NOMO-1 treated with DMSO at 0.1 percent for 48 hours (cell line): ENCODE measurements around the gene SLC35G4.
"Not testable (repeated sequence)": the region's sequence is repeated elsewhere in the genome, so short reads cannot be mapped to it uniquely, and the experiment has no call there.

Experiments used
- DNase-seq: peaks from one replicate; lab custom pipeline; 2025; ENCODE audit not compliant: unreplicated experiment; lab: John Stamatoyannopoulos, UW

The SLC35G4 gene

DNA sequence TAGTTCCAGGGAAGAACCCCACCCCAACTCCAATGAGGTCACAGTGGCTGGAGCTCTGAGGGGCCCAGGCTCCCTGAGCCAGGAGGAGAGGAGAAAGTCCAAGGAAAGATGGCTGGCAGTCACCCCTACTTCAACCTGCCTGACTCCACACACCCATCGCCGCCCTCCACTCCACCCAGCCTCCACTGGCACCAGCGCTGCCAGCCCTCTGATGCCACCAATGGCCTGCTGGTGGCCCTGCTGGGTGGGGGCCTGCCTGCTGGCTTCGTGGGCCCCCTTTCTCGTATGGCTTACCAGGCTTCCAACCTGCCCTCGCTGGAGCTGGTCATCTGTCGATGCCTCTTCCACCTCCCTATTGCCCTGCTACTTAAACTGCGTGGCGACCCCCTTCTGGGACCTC, at the start of gene SLC35G4:
Gene SLC35G4, plus strand, starts transcription at position 109 of the 400 bp plus-strand sequence. Its CDS starts 0 bp downstream, at position 109.
- DNase-seq = not testable (repeated sequence)

DNA sequence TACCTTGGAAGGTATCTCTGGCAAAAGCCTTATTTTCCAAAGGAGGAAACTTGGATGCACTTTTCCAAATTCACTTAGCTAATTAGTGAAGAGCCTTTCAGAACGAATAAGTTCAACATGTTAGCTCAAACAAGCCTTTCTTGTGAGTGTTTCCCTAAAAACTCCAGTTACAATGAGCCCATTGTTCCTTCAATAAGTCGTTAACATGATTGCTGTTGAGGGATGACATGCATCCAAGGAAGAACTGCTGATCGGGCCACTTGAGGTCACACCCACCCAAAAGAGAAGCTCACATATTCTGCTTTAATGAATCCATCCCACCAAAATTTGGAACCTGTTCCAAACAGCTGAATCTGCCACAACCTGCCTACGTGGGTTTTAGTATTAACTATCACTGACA, 48.1 kb upstream of the SLC35G4 start:
- no peak for DNase-seq

DNA sequence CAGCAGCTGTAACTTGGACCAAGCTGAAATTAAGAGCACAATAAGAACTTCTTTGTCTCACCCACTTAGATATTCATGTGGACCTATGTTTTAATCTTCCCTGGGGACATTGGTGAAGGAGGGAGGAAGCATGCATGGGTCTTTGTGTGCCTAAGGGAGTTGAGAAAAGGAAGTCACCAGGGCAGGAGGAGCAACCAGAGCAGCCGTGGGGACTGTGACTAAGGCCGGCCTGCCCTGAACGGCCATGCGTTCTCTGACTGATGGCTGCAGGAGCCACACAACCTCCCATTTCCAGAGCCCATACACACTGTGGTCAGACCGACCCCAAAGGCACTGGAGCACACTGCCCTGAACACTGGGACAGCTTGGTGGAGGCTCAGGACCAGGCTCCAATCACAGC, 43.7 kb upstream of the SLC35G4 start:
- DNase-seq = no peak

DNA sequence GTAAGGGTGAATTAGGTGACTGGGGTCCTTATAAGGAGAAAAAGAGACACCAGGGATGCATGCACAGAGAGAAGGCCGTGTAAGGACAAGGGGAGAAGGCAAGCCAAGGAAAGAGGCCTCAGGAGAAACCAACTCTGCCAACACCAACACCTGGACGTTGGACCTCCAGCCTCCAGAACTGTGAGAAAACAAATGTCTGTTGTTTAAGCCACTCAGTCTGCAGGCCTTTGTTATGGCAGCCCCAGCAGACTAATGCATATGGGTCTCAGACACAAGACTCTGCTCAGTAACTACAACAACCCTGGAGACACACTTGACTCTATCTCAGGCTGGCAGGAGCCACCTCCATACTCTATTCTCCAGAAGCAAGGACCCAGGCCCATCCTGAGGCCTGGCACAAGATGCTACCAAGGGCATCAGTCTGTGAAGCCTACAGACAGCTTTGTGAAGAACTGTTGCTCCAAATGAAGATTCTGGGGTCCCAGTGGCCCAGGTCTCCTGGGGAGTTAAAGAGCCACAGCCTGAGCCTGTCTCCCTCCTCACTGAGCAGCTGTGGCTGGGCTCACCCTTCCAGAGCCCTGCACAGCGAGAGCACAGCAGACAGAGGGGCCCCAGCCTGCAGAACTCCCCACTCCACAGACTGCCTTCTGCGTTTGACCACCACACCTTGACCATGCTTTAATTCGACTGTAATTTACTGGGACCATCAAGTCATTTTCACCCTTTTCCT, 43.0 kb upstream of the SLC35G4 start:
- DNase-seq = no peak

DNA sequence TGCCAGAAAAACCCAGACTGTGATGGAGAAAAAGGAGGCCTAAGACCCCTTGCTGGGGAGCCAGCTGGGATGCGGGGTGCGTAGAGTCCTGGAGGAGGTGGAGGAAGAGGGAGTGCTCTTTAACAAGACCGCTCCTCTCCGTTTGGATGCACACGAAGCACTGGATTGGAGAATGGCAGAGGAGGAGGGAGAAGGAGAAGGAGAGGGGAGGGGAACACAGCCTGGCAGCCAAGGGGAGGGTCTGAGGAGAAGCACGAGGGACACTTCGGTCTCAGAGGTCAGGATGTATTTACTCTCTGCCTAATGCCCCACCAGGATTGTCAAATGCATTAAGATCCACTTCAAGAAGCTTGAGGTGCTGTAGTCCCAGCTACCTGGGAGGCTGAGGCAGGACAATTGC, 42.0 kb upstream of the SLC35G4 start:
- DNase-seq = no peak

DNA sequence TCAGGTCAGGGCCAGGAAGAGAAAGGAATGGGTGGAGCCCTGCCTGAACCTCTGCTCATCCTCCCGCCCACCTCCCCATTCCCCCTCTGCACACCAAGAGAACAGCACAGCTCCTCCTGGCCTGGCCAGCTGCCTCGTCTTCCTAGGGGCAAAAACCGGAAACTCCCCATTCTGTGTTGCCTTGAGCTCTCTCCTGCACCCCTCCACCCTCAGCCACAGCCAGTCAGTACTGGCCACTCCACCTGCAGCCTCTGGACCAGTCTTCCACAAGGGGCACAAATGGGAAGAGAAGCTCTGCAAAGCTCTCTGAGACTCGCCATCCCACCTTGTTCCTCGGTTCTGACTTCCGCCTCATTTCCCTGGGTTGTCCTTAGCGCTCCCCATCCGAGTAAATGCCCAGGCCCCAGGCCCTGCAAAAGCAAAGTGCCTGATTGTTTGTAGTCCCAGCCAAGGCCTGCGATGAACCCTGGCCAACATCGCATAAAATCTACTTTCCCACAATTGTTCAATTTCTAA, 39.3 kb upstream of the SLC35G4 start:
- DNase-seq = no peak

DNA sequence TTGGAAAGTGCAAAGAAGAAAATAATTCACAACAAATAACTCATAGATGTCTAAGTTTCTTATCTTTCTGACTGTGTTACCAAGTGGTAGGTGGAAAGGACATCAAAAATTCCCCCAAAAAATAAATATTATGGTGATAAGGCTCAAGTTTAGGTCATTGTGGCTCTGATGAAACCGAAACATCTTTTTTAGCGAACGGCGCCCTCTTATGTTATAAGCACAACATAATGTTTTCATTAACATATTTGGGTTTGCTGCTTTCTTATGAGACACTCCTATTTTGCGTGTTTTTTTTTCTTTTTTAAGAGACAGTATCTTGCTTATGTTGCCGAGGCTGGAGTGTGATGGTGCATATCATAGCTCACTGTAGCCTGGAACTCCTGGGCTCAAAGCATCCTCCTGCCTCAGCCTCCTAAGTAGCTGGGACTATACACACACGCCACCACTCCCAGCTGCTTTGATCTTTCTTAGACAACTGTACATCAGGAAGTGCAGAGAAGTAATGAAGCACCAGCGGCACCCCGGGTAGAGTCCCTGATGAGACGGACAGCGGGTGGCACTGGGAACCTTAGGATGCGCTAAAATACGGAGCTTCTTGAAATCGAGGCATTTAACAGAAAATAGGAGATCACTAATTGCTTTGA, 38.5 kb upstream of the SLC35G4 start:
- peak; percentile 1 for DNase-seq

DNA sequence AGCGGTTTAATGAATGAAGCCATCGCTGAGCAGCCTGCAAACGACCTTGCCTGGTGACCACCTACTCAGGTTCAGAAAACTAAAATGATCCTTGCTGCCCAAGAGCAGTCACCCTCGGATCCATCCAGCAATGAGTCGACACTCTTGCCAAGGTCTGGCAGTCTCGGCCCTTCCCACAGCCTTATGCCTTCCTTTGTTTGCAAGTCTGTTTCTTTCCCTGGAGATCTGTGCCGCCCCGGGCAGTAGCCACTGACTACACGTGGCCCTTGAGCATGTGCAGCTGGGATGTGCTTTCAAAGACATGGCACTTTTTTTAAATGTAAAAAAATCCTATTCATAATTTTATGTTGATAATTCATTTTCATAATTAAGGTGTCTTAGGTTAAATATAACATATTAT, 37.2 kb upstream of the SLC35G4 start:
- no peak for DNase-seq

DNA sequence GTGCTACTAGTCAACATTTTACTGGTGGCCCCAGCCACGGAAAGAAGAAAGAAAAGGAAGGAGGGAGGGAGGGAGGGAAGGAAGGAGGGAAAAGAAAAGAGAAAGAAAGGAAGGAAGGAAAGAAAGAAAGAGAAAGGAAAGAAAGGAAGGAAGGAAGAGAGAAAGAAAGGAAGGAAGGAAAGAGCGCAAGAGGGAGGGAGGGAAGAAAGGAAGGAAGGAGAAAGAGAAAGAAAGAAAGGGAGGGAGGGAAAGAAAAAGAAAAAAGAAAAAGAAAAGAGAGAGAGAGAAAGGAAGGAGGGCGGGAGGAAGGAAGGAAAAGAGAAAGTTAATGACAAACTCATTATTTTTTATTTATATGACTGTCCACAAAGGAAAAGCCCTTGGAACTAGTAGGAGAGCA, 34.9 kb upstream of the SLC35G4 start:
- DNase-seq = no peak

DNA sequence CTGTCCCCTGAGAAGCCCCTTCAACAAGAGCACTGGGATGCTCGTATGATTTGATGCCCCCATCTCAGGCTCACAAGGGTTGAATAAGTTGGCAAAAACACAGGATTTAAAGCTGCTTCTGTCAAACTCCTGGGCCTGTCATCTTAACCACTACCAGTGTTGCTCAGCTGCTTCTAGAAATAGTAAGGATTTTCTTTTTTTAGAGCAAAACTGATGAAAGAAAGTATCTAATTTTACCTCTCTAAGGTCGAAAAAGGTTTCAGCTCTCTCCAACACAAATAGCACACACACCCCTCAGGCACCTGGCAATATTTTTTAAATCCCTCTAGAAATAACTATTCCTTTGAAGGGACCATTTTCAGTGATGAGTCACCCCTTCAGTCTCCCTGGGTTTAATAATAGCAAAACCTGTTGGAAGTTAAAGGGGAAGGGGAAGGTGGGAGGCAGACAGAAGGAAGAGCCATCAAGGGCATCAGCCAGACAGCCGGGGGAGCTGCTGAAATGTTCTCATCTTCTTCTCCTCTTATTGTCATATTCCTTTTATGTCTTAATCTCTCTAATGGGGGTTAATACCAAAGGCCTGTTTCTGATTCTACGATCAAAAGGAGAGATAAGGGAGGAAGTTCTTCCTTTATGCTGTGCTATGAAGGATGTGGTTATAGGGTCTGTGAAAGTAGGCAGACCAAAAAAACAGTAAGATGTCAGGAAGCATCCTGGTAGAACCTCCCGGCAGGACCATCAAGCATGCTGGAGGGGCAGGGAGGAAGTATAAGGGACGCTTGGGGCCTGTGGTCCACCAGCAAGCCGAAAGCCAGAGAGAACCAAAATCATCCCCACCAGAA, 31.9 kb upstream of the SLC35G4 start:
- no peak for DNase-seq

DNA sequence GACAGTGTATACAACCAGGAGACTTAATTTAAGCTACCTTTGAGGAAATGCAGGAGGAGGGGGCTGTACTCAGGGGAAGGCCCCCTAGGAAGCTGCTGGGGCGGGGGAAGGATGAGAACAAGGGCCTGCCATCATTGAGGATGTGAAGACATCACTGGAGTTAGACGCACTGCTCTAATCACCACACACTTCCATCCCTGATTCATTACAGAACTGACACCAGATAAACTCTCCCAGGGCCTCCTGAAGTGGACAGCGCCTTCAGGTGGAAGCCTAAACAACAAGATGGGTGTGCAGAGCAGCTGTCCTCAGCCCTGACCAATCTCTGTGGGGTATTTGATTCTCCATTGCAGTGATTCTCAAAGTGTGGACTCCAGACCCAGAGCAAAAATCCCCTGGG, 30.6 kb upstream of the SLC35G4 start:
- DNase-seq = no peak

DNA sequence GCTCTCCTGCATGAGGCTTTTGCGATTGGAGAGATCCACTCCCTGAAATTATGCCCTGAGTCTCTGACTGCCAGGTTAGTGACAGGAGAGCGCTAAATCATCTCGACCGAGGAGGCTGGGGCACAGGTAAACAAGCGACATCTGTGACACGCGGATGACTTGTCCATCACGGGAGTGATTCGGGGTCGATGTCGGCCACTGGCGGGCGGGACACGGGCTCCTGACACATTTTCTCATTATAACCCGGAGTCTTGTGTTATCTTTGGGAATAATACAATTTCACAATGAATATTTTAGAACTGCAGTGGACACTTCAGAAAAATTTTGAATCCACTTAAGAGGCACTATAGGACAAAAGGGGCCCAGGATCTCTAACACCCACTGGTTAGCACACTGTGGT, 29.5 kb upstream of the SLC35G4 start:
- DNase-seq = no peak

DNA sequence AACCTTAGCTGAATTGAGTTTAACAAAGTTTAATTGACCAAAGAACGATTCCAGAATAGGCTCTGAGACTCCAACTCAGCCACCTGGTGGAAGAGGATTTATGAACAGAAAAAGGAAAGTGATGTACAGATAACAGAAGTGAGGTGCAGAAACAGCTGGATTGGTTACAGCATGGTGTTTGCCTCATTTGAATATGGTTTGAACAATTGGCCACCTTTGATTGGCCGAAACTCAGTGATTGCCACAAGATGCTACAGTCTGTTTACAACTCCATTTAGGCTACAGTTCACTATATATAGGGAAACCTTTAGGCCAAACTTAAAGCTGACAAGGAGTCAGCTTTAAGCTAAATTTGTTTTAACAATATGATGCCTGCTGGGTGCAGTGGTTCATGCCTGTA, 28.1 kb upstream of the SLC35G4 start:
- DNase-seq = no peak

DNA sequence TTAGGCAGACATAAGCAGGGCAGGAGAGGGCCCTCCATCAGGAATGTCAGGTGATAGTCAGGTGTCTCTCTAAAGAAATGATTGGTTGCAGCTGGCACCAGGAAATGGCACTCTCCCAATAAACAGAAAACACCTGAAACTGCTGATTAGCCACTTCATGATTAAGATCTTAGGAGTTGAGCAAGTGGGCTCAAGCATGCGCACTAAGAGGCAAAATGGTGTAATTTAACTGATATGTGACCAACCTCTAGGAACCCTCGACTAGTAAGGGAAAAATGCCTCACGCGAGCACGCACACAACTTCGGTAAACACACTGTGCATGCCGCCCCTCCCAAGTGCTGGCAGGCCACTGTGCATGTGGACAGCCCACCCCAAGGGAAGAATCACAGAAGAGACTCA, 23.8 kb upstream of the SLC35G4 start:
- DNase-seq = no peak

DNA sequence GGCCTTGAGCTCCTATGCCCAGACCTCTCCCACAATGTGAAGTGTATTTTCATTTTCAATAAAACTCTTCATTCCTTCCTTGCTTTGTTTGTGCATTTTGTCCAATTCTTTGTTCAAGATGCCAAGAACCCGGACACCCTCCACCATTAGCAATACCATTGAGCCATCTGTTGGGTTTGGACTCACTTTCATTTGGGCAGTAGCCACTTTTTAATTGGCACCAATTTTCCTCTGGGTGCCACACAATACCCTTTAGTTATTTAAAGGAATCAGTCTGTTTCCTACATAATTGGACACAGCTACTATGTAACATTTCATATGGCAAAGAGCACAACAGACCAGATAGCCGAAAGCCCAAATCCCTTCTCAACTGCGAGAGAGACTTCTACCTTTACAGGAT, 22.5 kb upstream of the SLC35G4 start:
- DNase-seq = no peak

DNA sequence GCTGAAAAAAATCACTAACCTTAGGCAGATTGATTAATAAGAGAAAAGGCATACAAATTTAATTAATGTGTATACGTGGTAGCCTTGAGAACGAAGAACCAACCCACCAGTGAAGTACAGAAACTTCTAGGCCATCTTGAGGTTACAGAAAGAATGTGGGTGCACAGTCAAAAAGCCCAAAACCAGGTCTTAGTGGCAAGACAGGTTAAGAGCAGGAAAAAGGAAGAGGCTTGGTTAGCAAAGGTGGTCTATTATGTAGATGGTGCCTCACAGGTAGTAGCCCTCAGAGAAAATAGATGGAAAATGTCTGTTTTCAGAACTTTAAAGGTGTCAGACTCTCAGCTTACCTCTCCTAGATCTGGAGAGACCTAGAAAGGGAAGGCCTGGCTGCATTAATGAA, 22.0 kb upstream of the SLC35G4 start:
- DNase-seq = no peak

DNA sequence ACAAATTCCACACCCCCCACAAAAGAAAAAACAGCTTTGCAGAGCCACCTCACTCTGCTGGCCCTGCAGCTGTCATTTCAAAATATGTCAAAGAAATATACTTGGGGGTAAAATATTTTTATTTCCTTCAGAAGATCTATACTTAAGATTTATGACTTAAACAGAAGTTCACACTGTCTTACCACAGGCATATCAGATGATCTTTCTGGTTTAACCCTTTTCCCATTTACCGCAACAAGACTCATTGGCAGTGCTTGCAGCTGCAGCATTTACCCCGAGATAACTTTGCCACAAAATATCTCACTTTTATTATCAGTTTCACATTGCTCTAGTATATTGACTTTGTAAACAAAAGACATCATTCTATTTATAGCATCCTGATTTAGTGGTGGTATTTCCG, 21.6 kb upstream of the SLC35G4 start:
- DNase-seq = no peak

DNA sequence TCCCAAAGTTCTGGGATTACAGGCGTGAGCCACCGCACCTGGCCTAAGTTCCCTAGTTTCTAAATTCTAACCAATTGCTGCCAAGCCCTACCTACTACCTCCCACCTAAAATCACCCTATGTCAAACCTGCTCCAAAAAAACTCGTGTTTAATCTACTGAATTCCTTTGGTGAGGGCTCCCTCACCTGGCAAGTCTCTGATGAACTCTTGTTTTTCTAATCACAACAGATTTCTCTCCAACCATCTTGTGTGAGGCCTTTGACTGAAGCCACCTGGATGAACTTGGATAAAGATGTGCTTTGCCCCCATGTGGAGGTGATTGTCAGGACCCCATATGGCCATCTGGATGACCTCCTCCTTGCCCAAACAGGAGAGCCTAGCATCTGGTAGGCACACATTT, 17.4 kb upstream of the SLC35G4 start:
- DNase-seq = no peak

DNA sequence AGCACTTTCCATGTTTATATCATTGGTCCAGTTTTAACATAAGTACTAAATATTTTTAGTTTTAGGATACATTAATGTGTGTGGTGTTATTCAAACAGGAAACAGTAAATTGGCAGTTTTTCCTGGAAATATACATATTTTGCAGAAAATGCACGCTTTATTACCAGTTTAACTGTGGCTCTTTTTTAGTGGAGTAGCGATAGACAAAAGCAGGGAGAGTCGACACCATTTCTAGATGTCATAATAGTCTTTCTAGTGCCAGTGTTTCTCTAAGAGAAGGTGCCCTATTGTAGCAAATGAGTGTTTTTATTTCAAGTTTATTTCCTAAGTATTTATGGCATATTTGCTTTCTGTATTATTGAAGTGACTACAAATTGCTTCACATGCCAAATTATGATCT, 9.1 kb upstream of the SLC35G4 start:
- no peak for DNase-seq

DNA sequence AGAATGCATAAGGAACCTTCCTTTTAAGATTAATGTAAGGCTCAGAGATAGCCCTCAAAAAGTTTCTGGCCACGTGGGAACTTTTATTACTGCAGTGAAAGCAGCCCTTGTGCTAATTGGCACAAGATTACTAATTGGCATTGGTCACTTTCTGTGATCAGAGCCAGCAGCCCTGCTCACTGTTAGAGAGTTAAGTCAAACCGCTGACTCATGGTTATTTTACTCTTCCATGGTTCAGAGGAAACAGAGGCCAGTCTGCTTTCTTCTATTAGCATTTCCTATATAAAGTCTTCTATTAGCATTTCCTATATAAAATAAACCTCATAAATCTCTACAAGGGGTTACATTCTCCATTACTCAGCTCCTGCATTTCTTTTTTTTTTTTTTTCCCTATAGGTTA, 1.5 kb upstream of the SLC35G4 start:
- DNase-seq = no peak

DNA sequence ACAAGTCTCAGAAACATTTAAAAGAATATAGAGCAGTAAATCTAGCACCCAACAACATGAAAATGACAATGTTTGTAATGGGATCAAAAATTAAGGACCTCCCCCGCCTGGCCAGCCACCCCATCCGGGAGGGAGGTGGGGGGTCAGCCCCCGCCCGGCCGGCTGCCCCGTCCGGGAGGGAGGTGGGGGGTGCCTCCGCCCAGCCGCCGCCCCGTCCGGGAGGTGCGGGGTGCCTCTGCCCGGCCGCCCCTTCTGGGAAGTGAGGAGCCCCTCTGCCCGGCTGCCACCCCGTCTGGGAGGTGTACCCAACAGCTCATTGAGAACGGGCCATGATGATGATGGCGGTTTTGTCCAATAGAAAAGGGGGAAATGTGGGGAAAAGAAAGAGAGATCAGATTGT, 778 bp upstream of the SLC35G4 start:
- not testable (repeated sequence) for DNase-seq

DNA sequence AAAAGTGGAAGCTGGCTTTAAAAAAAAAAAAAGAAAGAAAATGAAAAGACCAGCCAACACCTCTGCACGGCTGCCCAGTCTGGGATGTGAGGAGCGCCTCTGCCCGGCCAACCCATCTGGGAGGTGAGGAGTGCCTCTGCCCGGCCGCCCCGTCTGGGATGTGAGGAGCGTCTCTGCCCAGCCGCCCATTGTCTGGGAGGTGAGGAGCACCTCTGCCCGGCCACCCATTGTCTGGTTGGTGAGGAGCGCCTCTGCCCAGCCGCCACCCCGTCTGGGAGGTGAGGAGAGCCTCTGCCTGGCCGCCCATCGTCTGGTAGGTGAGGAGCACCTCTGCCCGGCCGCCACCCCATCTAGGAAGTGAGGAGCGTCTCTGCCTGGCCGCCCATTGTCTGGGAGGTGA, 3.7 kb downstream of the SLC35G4 start:
- DNase-seq = not testable (repeated sequence)
